EH (cell line): ENCODE data around the gene PLCL1.

Experiments used
- DNase-seq: peaks from one replicate; pipeline ENCODE4 v3.0.0-alpha.2; 2015; ENCODE audit warnings: low read depth

The PLCL1 gene

DNA sequence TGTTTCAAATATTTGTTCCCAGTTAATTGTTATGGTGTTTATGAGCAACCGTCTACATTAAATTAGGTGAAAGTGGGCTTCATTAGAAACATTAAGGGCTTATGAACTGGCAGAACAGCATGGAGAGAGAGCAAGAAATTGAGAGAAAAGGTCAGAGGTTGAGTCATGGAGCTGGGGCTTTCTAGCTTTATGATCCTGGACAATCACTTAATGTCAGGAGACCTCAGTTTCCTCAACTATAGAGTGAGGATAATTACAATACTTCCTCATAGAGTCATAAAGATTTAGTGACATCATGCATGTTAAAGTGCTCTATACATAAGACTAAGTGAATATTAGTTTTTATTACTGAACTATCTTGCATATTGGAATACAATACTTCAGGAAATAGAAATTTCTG, 83.9 kb downstream of the PLCL1 start:
- no peak for DNase-seq

DNA sequence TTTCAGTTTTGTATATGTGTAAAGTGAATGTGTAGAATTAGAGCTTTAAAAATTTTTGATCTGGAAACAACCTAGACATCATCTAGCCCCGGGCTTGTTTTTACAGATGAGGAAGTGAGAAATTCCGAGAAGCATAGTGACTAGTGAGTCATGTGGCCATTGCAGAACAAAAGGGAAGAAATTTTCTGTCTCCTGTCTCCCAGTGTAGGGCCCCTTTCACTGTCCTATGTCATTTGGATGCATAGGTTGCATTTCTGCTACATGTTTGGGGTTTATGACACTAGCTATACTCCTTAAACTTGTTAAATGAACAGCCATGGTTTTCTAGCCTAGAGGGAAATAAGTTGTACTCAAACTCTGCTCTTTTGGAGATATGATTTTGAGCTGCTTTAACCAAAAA, 84.6 kb downstream of the PLCL1 start:
- DNase-seq = peak; percentile 78

DNA sequence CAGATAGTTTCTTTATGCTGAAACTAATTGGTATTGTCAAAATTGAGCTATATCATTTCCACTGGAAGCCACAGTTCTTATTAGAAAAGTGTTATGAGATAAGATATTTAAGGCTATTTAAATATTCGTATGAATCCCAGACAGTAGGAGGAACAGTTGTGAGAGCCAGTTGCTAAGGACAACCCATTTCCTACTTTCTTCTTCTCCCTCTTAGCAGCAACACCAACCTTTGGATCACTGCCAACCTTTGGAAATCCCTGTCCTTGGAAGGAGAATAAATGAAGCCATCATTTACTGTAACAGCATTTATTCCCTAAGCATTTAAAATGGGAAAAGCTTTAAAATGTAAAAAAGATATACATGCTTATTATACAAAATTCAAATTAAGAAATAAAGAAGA, 85.8 kb downstream of the PLCL1 start:
- DNase-seq = peak; percentile 23

DNA sequence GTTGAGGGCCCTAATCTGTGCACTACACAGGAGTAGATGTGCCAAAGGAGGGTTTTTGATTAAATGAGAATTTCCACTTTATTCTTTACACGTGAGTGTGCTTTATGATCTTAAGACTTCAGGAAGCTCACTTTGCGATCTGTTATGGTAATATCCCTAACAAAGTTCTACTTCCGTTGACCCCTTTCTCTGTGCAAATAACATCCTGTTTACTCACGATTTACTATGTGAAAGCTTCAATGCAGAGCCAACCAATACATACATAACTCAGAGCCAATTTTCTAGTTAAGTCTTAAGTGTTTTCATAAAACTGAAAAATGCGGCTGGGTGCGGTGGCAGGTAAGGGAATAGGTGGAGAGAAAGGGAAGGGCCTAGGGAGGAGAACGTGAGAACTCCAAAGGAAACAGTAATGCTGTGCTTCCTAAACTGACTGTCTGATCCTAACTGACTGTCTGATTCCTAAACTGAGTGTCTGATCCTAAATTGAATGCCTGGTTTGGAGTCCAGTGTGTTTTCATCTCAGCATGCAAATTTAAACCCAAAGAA, 87.6 kb downstream of the PLCL1 start:
- no peak for DNase-seq

DNA sequence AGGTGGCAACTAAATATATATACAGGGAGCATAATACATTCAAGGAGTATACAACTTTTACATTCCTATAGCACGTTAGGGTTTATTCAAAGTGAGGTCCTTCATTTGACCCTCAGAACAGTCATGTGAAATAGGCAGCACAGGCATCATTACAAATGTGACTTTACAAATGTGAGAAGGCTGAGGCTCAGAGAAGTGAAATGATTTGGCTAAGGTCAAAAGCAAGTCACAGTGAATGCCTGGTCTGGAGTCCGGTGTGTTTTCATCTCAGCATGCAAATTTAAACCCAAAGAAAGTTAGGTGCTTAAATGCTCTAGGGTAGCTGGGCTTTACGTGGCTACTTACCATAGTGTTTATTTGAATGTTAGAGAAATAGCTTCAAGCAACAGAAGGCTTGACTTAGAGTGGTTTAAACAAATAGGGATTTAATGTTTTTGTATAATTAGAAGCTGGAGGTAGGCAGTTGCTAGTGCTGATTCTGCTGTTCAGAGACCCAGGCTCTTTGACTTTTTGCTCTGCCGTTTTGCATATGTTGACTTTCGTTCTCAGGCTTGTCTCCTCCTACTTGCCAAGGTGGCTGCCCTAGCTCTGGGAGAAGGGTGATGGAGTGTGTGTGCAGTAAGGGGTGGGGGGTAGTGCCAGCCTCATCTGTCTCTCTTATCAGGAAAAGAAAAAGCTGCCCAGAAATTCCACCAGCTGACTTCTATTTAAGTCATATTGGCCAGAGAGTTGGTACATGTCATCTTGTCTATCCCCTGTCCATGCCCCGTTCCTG, 89.2 kb downstream of the PLCL1 start:
- no peak for DNase-seq

DNA sequence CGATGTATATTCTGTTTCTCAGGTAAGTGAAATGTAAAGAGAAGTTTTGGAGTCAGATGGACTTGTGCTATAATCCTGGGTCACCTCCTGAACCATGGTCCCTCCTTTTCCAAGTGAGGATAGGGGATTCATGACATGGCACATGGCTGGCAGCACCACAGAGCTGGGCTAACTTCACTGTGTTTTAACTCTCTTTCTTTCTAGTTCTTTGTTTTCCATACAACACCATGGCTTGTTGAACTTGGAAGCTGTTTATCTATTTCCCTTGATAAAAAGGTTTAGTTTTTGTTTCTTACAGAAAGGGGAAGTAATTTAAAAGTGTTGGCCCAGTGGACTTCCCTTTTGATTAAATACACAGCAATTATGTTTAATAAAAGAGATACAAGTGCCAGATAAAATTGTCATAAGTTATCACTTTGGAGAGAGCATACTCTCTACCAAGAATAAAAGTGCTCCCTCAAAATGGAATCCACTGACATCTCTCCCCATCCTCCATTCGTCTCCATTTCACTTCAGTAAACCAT, 90.4 kb downstream of the PLCL1 start:
- DNase-seq = no peak

DNA sequence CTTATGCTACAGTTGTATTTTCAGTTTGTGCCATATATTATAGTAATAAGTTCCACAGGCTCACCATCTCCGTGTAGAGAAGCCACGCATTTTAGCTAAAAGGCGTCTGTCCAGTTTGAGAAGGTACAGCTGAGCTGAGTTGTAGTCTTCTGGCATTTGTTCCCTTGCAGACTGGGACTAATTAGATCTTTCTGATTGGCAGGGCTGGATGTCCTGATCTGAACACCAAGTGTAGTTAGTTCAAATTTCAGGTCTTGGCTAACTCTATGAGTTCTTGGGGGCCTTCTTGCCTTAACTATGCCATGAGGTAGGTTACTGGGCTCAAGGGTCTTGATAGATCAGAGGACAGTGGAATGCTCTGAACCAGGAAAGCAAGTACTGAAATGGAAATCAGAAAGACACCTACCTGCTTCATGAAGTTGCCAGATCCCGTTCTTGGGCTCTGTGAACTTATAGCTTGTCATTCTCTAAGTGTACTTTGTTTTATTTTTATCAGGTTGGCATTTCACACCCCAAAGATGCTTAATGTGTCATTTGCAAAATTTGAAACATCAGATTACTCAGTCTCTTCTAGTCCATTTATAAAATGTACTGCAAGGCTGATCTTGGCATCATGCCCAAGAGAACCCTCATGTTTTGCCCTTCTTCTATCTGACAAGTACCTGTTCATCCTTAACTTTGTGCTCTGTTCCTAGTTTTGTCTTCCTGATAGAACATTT, 93.7 kb downstream of the PLCL1 start:
- no peak for DNase-seq

DNA sequence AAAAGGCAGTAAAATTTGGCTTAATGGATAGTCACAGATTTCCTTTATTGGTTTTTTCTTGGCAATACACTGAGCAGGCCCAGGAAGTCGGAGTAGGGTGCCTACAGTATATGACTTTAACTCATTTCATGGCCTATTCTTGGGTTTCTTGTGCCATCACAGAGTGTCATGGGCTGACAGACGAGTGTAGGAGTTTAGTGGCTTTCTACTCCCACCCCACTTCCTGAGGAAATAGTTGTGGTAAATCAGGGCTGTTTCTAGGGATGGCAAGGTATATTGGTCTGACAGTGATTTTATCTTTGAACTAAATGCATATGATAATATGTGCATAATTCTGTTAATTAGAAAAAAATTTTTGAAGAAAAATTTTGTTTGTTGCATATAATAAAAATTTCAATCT, 100.1 kb downstream of the PLCL1 start:
- DNase-seq = no peak

DNA sequence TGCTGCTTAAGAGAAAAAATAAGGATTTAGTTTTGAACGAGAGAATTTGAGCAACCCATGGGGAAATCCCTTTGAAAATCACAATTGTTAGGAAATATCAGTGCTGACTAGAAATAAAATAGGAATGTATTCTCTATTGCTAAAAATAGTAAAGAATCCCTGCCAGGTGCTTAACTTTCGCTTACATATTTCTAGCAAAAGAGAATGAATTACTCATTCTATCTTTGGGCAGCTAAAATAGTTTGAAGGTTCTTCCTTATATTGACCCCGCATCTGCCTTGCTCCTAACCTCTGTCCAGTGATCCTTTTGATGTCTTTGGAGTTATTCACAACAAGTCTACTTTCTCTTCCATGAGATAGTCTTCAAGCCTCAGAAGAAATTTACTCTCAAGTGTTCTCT, 103.8 kb downstream of the PLCL1 start:
- no peak for DNase-seq

DNA sequence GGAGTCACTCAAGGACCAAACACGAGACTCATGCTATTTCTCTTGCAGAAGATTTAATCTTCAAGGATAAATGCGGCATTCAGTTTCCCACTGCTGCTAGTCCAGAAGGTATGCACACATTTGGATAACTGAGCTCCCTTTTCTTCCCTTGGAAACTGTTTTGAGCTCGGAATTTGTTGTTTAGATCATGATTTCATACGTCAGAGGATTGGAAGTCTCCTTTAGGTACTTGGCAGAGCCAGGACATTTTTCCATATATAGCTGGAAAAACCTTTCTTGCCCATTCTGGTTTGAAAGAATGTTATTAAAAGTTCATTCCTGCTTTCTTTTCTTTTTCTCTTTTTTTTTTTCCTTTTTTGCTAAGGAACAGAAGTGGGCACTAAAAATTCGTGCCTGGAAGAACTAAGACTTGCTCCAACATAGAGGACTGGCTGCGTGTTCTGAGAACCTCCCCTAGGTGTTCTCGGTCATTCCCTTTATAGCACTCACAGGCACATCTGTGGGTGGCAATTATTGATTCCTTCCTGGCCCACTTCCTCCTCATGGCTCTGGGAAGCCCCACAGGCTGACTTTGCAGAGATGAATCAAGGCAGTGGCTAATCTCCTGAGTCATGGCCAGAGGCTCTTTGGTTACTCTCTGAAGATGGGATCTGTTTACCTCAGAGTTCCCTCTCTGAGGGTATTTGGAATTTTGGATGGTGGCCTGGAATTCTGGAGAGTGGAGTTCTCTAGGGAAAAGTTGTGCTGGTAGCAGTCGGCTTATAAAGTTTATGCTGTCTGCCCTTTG, 104.8 kb downstream of the PLCL1 start:
- peak; percentile 91 for DNase-seq

DNA sequence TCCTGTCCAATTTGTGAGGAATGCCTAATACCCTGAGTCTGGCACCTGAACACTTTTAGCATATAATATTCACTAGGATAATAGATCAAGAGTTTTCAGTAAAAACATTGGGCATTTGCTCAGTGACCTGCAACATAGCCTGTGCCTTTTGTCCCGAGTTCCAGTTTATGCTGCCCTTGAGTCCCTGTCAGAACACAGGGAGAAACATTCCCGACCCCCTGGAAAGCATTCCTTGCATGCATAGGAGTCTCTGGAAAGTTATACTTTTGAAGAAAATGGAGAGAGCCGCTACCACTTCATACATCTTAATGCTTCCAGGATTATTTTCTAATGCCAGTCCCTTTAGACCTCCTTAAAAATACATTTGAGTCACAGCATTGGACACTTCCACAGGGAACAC, 107.3 kb downstream of the PLCL1 start:
- peak; percentile 32 for DNase-seq

DNA sequence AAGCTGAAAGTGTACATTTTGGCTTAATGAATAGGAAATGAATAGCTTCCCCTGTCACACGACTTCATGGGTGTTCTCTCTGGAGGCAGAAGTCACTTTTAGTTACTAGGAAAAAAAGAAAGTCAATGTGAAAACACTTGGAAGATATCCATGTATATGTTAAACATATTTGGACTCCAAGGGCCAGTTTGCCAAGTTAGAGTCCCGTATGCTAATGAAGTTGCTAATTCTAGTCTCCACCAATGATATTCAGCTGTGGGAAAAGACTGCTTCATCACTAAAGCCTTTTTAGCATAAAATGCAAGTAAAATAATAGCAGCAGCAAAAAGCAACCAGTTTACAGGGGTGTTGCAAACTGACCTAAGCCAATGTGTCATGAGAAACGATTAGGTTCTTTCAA, 108.7 kb downstream of the PLCL1 start:
- no peak for DNase-seq

DNA sequence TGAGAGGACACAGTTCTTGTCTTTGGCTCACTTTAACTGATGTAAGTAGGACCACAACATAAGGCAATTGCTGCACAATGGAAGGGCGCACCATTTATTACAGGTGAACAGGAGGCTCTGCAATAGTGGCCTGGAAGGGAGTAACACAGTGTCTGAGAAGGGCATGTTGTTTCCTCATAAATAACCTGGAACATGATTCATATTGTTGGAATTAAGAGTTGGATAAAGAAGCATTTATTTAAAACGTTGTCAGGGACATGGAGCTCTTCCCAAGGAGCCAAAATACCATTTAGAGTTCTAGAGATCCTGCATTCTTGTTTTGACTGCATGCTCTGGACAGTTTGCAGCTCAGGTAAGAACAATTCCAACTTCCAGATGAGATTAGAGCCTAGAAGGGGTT, 110.4 kb downstream of the PLCL1 start:
- no peak for DNase-seq

DNA sequence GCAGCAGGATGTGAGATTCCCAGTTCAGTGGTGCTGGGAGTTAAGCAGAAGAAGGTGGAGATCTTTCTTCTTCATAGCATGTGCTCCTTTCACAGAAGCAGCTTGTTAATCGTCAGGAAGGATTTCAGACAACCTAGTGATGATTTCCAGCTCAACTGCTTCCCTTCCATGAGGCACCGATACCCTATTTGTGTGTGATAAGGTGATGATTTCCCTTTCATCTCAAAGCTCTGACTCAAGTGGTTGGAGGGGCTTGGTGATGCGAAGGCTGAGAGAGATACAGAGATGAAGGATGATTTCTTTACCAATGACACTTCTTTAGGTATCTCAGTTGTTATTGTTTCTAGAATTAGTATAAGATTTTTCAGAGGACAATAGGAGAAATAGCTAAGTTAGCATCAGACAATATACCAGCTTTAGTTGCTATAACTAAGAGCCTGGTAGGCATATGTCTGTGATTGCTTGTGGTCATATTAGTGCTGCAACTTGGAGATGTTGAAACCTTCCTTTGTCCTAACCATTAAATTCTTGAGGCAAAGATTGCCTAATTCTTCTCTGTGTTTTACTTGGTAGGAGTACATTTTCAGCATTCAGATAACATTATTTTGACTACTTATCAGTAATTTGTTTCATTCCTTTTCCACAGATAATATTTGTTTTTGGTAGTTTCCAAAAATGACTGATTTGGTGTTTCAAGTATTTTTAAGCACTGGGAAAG, 111.3 kb downstream of the PLCL1 start:
- DNase-seq = peak; percentile 58

DNA sequence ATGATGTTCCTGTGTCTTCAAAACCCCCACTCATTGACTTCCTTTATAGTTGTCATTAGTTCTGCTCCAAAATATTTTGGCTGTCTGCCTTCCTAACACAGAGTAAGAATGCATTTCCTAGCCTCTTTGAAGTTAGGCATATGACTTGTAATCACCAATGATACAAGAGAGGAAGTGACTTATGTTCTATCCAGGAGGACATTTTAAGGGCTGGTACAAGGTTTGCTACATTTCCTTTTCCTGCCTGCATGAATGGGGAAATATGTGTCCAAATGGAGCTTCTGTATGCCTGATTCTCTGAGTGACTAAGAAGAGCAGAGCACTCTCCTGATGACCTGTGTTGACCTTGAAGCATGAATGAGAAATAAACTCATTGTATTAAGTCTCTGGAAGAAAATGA, 115.1 kb downstream of the PLCL1 start:
- DNase-seq = no peak

DNA sequence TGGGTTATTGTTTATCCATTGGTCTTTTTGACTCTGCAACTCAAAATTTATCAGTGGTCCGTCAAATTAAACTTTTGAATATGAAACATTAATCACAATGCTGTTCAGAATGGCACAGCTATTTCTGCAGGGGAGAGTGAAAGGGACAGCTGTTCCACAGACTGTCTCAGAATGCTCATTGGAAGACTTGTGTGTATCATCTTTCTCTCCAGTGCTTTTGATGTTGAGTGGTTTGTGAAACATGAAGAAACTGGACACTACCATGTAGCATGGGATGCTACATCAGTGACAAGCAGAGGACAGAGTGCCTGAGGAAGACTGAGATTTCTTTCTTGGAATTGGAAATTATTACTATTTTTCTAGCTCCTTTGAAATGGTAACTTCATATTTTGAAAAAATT, 115.7 kb downstream of the PLCL1 start:
- DNase-seq = no peak

DNA sequence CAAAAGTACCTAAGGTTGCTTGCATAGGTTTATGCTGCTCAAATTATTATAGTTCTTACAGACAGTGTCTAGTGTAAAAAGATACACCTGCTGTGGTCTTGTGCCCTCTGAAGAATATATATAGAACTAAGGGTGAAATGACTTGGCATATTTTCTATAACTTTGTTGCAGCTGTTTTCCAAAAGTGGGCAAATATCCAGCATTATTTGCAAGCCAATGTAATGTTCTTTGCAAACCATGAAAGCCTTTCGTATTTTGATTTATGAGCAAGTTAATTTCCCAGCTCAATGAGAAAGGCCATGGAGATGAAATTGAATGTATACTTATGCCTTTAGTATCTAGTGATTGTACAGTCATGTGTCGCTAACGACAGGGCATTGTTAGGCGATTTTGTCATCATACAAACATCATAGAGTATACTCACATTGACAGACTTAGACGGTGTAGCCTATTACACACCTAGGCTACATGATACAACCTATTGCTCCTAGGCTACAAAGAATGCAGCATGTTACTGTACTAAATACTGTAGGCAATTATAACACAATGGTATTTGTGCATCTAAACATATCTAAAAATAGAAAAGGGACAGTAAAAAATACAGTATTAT, 116.3 kb downstream of the PLCL1 start:
- DNase-seq = no peak

DNA sequence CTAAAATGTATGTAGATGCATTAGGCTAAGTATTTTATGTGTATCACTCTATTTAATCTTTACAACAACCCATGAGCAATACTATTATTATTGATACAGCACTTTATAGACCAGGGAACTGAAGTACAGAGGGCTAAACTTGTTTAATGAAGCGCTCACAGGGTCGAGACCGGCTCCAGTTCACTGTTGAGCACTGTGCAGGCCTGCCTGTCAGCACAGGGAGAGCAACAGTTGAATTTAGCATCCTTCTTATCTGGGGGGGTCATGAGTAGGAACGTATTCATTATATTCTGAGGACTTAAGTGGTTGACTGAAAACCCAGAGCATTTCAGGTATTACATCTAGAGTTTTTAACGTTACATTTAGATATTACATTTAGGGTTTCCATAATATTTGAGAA, 120.1 kb downstream of the PLCL1 start:
- DNase-seq = no peak

DNA sequence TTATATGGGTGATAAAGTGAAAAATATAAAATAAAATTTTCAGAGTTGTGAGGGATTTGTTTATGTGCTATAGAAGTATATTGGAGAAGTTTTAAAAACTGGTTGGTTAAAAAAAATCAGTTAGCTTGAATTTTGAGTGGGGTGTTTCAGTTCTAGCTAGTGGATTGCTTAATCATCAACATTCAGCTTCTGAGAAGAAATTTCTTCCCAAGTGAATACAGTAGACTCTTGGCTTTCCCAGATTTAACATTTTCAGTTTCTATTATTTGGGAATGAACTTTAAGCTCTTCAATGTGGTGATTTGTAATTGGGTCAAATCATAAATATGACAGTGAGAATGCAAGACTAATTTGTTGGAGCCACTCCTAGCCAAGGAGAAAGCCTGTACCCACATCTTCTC, 120.8 kb downstream of the PLCL1 start:
- no peak for DNase-seq

DNA sequence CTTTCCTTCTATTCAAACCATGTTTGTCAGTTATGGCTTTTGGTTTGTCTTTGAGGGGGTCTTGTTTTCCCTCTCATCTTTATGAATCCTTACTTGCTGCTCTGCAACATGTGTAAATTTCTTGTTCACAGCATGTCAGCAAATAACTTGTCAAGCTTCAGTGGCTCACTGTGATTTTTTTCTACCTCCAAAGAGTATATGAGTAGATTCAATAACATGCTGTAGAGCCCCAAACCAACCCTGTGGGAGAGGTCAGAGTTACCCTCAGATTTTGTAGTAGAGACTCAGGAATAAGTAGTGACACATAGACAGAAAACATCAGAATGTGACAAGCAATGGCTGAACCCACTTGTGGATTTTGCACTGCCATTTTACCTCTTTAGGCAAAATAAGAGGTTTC, 121.6 kb downstream of the PLCL1 start:
- no peak for DNase-seq

DNA sequence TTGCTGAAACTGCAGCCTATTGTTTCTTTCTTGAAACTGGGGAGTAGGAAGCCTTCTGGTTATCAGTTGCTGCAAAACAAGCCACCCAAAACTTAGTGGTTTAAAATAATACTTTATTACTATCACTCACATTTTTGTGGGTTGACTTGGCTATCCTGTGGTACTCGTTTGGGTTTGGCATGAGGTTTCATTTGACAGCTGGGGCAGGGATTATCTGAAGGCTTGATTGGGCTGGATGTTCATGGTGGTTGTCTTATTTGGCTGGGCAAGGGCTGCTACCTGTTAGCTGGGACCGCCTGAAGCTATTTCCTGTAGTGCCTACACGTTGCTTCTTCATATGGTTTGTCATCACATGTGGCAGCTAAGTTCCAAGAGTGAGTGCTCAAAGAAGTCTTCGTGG, 122.3 kb downstream of the PLCL1 start:
- peak; percentile 3 for DNase-seq
